NCI-H1436 treated with DMSO at 0.1 percent for 48 hours (cell line): Measurements from ENCODE around the gene B3GNT4.
"Not testable (repeated sequence)": the region's sequence is repeated elsewhere in the genome, so short reads cannot be mapped to it uniquely, and the experiment has no call there.

Source experiments
- DNase-seq: peaks from one replicate; lab custom pipeline; 2025; lab: John Stamatoyannopoulos, UW

The B3GNT4 gene

GRCh38 chr12:122203301-122204166, at the start of gene B3GNT4:
TSS of gene B3GNT4 (plus strand) at chr12:122203709. CDS start at chr12:122204619, 910 bp downstream.
- no peak for DNase-seq

- no peak for DNase-seq
Measured at GRCh38 chr12:122155705-122156104, 47.8 kb upstream of the B3GNT4 start.

GRCh38 chr12:122158700-122159285, 44.7 kb upstream of the B3GNT4 start:
- no peak for DNase-seq

- no peak for DNase-seq
Measured at GRCh38 chr12:122159882-122160281, 43.6 kb upstream of the B3GNT4 start.

- no peak for DNase-seq
Measured at GRCh38 chr12:122160761-122161160, 42.7 kb upstream of the B3GNT4 start.

- no peak for DNase-seq
Measured at GRCh38 chr12:122161682-122162081, 41.8 kb upstream of the B3GNT4 start.

GRCh38 chr12:122162976-122163375, 40.5 kb upstream of the B3GNT4 start:
- no peak for DNase-seq

GRCh38 chr12:122166422-122167349, 36.8 kb upstream of the B3GNT4 start:
- no peak for DNase-seq

GRCh38 chr12:122167356-122167925, 36.1 kb upstream of the B3GNT4 start:
- DNase-seq: no peak

- DNase-seq: no peak
Measured at GRCh38 chr12:122168492-122168891, 35.0 kb upstream of the B3GNT4 start.

- no peak for DNase-seq
Measured at GRCh38 chr12:122171399-122171798, 32.1 kb upstream of the B3GNT4 start.

- DNase-seq: no peak
Measured at GRCh38 chr12:122172262-122172939, 31.1 kb upstream of the B3GNT4 start.

GRCh38 chr12:122174155-122174845, 29.2 kb upstream of the B3GNT4 start, which contains the start of gene IL31:
TSS of gene IL31 (minus strand) at chr12:122174221. CDS start at chr12:122174172, 49 bp downstream.
- no peak for DNase-seq

GRCh38 chr12:122176473-122176872, 27.0 kb upstream of the B3GNT4 start:
- DNase-seq: not testable (repeated sequence)

GRCh38 chr12:122182887-122183587, 20.5 kb upstream of the B3GNT4 start, which contains the start of gene LRRC43:
TSS of gene LRRC43 (plus strand) at chr12:122183123. CDS start at chr12:122183145, 22 bp downstream.
- DNase-seq: no peak

- no peak for DNase-seq
Measured at GRCh38 chr12:122183588-122183940, 19.9 kb upstream of the B3GNT4 start.

- no peak for DNase-seq
Measured at GRCh38 chr12:122184517-122184916, 19.0 kb upstream of the B3GNT4 start.

GRCh38 chr12:122185079-122185478, 18.4 kb upstream of the B3GNT4 start:
- DNase-seq: no peak

GRCh38 chr12:122185494-122186082, 17.9 kb upstream of the B3GNT4 start:
- DNase-seq: no peak

GRCh38 chr12:122187466-122187865, 16.0 kb upstream of the B3GNT4 start:
- no peak for DNase-seq
